Thyroid gland (tissue), 4 donors: ENCODE measurements around the gene RCAN2. TPM values are rescaled to one million over a fixed set of nuclear protein-coding genes. Genes with fewer than 3 reads are reported as not detected.

Source experiments
- DNase-seq, 2 donors: peaks; one replicate each; pipeline ENCODE4 v3.0.0-alpha.2; 2019
- H3K27ac ChIP-seq, 3 donors: fragments of 200-600 bp; sonication (generic); 1 replicate in 2 of 3; 2 replicates in 1 of 3; pipeline ENCODE4 v1.5.1; 2016 to 2019; ENCODE audit warnings: mild to moderate bottlenecking in 1 of 3, moderate library complexity in 1 of 3
- H3K27me3 ChIP-seq: fragments of 200-600 bp; sonication (generic); one replicate; pipeline ENCODE4 v1.5.1; 2019
- H3K36me3 ChIP-seq, 2 donors: fragments of 200-600 bp; sonication (generic); one replicate each; pipeline ENCODE4 v1.5.1; 2016 to 2019
- H3K4me1 ChIP-seq, 2 donors: fragments of 200-600 bp; sonication (generic); one replicate each; pipeline ENCODE4 v1.5.1; 2017 to 2019
- H3K4me3 ChIP-seq, 3 donors: fragments of 200-600 bp; sonication (generic); replicated peaks in 1 of 3; 1 replicate in 2 of 3; 2 replicates in 1 of 3; pipeline ENCODE4 v1.5.1; 2016; ENCODE audit warnings: mild to moderate bottlenecking in 1 of 3
- H3K9me3 ChIP-seq: fragments of 200-600 bp; sonication (generic); one replicate; pipeline ENCODE4 v1.5.1; 2017
- CTCF ChIP-seq, 6 experiments: fragments of 200-600 bp in 3 of 6; fragments of 450-650 bp in 3 of 6; sonication (generic) in 3 of 6; IDR thresholded peaks; one replicate each; pipeline ENCODE4 v1.5.1; 2016 to 2019; ENCODE audit warnings: antibody characterized with exemption in 6 of 6, mild to moderate bottlenecking in 2 of 6, inconsistent platforms in 1 of 6, moderate library complexity in 1 of 6
- POLR2A ChIP-seq, 2 donors: fragments of 450-650 bp; IDR thresholded peaks; one replicate each; pipeline ENCODE4 v1.6.1; 2017; ENCODE audit warnings: antibody characterized with exemption in 2 of 2, mild to moderate bottlenecking in 2 of 2, moderate library complexity in 1 of 2
- WGBS, 2 donors: methylation state at CpG; one replicate each; pipeline ENCODE4 v1.1.5; 2017; 5-methylcytosine and 5-hydroxymethylcytosine counted together
- intact Hi-C: fragments of 100-400 bp; cut with DNase I; formaldehyde crosslinking; loops from one replicate; pipeline ENCODE4 v1.15.1; 2023
- total RNA-seq, 4 donors: library from RNA; depleted of rRNA; stranded (reverse); fragments of >200 nt; gene quantifications; one replicate each; pipeline ENCODE4 v1.2.3, GENCODE V29; 2016

The RCAN2 gene
- total RNA-seq, 4 donors from 2014 or later = 14.0 to 33.2 (median 23.3) TPM

DNA sequence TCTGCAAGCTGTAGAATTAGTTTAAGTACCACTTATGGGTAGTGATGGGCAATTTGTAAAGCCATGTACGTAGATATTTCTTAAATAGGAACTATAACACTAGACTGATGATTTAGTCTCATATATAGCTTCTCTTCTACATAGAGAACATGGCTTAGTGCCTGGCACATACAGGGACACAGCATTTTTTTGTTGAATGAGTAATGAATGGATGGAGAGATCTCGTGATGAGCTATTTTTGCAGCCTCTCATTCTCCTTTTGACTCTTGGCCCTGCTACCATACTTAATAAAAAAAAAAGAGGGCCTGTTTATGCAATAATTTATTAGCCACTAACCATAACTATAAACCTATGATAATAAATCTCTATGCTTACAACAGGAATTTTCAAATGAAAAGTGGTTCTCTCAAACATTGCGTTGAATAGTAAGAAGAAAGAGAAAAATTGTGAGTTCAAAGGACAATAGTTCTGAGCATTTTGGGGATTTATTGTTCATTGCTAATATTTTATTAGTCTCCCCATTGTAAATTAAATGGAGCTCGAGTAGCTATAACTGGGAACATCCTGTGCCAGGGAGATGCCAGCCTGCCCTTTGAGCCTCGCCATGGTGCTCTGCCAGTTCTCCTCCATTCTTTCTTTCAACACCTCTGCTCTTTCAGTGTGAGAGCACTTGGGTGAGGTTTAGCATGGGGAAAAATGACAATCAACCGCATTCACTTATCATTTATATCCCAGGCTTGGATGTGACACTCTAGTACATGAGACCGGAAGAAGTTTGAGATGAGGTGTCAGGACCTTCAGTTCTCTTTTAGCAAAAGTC lies 14.7 kb upstream of the RCAN2 start:
- Histone ChIP-seq H3K9me3 (no peaks in the 10 kb centered on the region), H3K36me3 (no peaks in the 10 kb centered on the region), H3K4me1 (peaks cover 3 to 7% of the 10 kb centered on the region in 2 donors), H3K4me3 (no peak overlapping the region), H3K27ac (no peak overlapping the region), H3K27me3 (no peaks in the 10 kb centered on the region)
- DNase-seq = no peak
- intact Hi-C loops = no loop called here
- TF ChIP-seq POLR2A (IDR thresholded peaks at IDR 0.05) (no peak), CTCF (IDR thresholded peaks at IDR 0.05) (no peak)
- WGBS, 2 donors = 90 to 91% methylated on average over 7 of the region's 7 CpGs

DNA sequence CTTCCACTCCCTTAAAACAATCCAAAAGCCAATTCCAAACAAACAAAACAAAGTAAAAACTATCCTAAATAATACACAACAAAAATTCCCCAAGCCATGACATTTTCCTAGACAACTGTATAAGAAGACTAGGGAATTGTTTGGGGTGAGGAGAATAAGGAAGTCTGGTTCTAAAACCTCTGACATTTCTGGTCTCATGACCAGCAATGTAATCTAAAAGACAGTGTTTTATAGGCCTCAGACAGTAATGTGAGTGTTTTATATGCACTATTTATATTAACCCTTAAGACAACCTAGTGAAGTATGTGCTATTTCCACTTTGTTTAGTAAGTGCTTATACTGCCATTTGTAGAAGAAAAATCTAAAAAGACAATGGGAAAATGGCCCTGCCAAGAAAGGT lies 13.0 kb upstream of the RCAN2 start:
- Histone ChIP-seq H3K36me3 (no peaks in the 10 kb centered on the region), H3K27me3 (no peaks in the 10 kb centered on the region), H3K4me1 (no peaks in the 10 kb centered on the region), H3K27ac (no peak overlapping the region), H3K4me3 (no peak overlapping the region), H3K9me3 (no peaks in the 10 kb centered on the region)
- DNase-seq = no peak
- intact Hi-C loops = no loop called here
- TF ChIP-seq CTCF (IDR thresholded peaks at IDR 0.05) = no peak
- TF ChIP-seq POLR2A (IDR thresholded peaks at IDR 0.05) = no peak

DNA sequence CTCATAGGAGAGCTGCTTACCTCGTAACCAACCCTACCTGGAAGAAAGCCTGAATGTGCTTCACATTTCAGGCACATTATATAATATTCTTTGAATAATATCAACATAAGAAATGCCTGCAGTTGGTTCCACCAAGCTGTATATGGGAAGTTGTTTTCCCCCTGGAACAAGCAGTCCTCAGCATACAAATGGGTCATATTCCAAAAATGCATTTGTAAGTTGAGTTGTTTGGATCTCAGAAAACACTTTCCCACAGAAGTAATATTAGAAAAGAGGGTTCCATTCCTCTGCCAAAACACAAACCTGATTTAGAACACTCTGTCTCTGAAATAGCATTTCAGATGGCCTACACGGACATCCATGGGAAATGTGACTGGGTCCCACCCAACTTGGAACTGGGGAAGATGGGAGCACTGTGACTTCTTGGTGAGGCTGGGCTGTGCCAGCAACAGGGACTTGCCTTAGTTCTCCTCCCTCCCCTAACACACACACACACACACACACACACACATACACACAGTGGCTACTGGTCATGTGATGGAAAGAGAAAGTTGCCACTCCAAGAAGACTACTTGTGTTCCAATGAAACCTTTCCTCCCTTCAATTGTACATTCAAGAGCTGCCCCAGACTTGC lies 11.4 kb upstream of the RCAN2 start:
- WGBS, 2 donors = 86 to 91% methylated on average over 2 of the region's 2 CpGs
- Histone ChIP-seq H3K36me3 (no peaks in the 10 kb centered on the region), H3K27me3 (no peaks in the 10 kb centered on the region), H3K27ac (no peak overlapping the region), H3K4me1 (no peaks in the 10 kb centered on the region), H3K4me3 (no peak overlapping the region), H3K9me3 (no peaks in the 10 kb centered on the region)
- intact Hi-C loops = no loop called here
- DNase-seq = no peak
- TF ChIP-seq POLR2A (IDR thresholded peaks at IDR 0.05) = no peak
- no peak for TF ChIP-seq CTCF (IDR thresholded peaks at IDR 0.05)

GRCh38 chr6:46501136-46502089 lies 10.2 kb upstream of the RCAN2 start:
- intact Hi-C loops = no loop called here
- WGBS, 2 donors = 84 to 87% methylated on average over 8 of the region's 8 CpGs
- Histone ChIP-seq H3K4me3 (no peak overlapping the region), H3K27ac (no peak overlapping the region), H3K4me1 (no peaks in the 10 kb centered on the region), H3K9me3 (no peaks in the 10 kb centered on the region), H3K36me3 (no peaks in the 10 kb centered on the region), H3K27me3 (no peaks in the 10 kb centered on the region)
- TF ChIP-seq POLR2A (IDR thresholded peaks at IDR 0.05) (no peak), CTCF (IDR thresholded peaks at IDR 0.05) (no peak)
- no peak for DNase-seq
